VCaP (cell line): ENCODE data around the gene ACVR2B.

Experiments
- H3K27ac ChIP-seq: fragments of 450-650 bp; 2 replicates; pipeline ENCODE4 v1.5.1; 2017
- CTCF ChIP-seq: fragments of 450-650 bp; conservative IDR thresholded peaks from 2 replicates; pipeline ENCODE4 v1.5.1; 2017; ENCODE audit warnings: mild to moderate bottlenecking, moderate library complexity

ACVR2B gene

GRCh38 chr3:38477057-38477820, 23.5 kb downstream of the ACVR2B start:
- TF ChIP-seq CTCF, result no peak
- H3K27ac ChIP-seq, result no peak overlapping the region; the same call in 1 of the 2 replicates

- no peak overlapping the region for H3K27ac ChIP-seq
- TF ChIP-seq CTCF, result no peak
Measured at GRCh38 chr3:38477839-38478450, 24.3 kb downstream of the ACVR2B start.

- TF ChIP-seq CTCF, result no peak
- H3K27ac ChIP-seq, result no peak overlapping the region
Measured at GRCh38 chr3:38478901-38479300, 25.2 kb downstream of the ACVR2B start.

GRCh38 chr3:38479431-38480092, 25.9 kb downstream of the ACVR2B start:
- TF ChIP-seq CTCF, result peak; percentile 98
- H3K27ac ChIP-seq, result 0 out of 2 replicates have a peak overlapping the region, but pooled peaks have one; percentile 19

GRCh38 chr3:38480093-38480445, 26.4 kb downstream of the ACVR2B start:
- H3K27ac ChIP-seq, result no peak overlapping the region
- peak; percentile 74; the same call in 1 of the 2 replicates for TF ChIP-seq CTCF

- TF ChIP-seq CTCF, result no peak
- no peak overlapping the region for H3K27ac ChIP-seq
Measured at GRCh38 chr3:38480930-38481329, 27.2 kb downstream of the ACVR2B start.

- H3K27ac ChIP-seq, result no peak overlapping the region
- TF ChIP-seq CTCF, result no peak
Measured at GRCh38 chr3:38482951-38483350, 29.3 kb downstream of the ACVR2B start.
